ENCODE data around the gene NUDT1.

Gene NUDT1

GRCh38 chr7:2269089-2269990 lies 27.3 kb downstream of the NUDT1 start:
- peak; percentile 29 for DNase-seq (ENCODE audit: low read depth, low spot score)

- no peak for DNase-seq (ENCODE audit: low read depth, low spot score)
These were observed 28.0 kb downstream of the NUDT1 start for GRCh38 chr7:2269991-2270460.

GRCh38 chr7:2270495-2270894 lies 28.5 kb downstream of the NUDT1 start:
- DNase-seq (ENCODE audit: low read depth, low spot score), result no peak

- DNase-seq (ENCODE audit: low read depth, low spot score), result no peak
These were observed 29.4 kb downstream of the NUDT1 start for GRCh38 chr7:2271273-2272026.

- DNase-seq (ENCODE audit: low read depth, low spot score), result no peak
These were observed 30.0 kb downstream of the NUDT1 start for GRCh38 chr7:2272031-2272430.

- DNase-seq (ENCODE audit: low read depth, low spot score), result no peak
These were observed 31.8 kb downstream of the NUDT1 start for GRCh38 chr7:2273866-2274265.

GRCh38 chr7:2274666-2275065 lies 32.6 kb downstream of the NUDT1 start:
- no peak for DNase-seq (ENCODE audit: low read depth, low spot score)

- DNase-seq (ENCODE audit: low read depth, low spot score), result no peak
These were observed 33.1 kb downstream of the NUDT1 start for GRCh38 chr7:2275101-2275500.

GRCh38 chr7:2276107-2276506 lies 34.1 kb downstream of the NUDT1 start:
- no peak for DNase-seq (ENCODE audit: low read depth, low spot score)

GRCh38 chr7:2278026-2278425 lies 36.0 kb downstream of the NUDT1 start:
- DNase-seq (ENCODE audit: low read depth, low spot score), result no peak

GRCh38 chr7:2279896-2280295 lies 37.9 kb downstream of the NUDT1 start:
- DNase-seq (ENCODE audit: low read depth, low spot score), result no peak

- DNase-seq (ENCODE audit: low read depth, low spot score), result no peak
These were observed 38.4 kb downstream of the NUDT1 start for GRCh38 chr7:2280424-2280823.

GRCh38 chr7:2281541-2281940 lies 39.5 kb downstream of the NUDT1 start:
- peak; percentile 13 for DNase-seq (ENCODE audit: low read depth, low spot score)

- DNase-seq (ENCODE audit: low read depth, low spot score), result no peak
These were observed 40.2 kb downstream of the NUDT1 start for GRCh38 chr7:2282185-2282751.

- no peak for DNase-seq (ENCODE audit: low read depth, low spot score)
These were observed 41.0 kb downstream of the NUDT1 start for GRCh38 chr7:2283074-2283473.

GRCh38 chr7:2287745-2288144 lies 45.7 kb downstream of the NUDT1 start:
- no peak for DNase-seq (ENCODE audit: low read depth, low spot score)

GRCh38 chr7:2288503-2288902 lies 46.5 kb downstream of the NUDT1 start:
- DNase-seq (ENCODE audit: low read depth, low spot score), result no peak

GRCh38 chr7:2289111-2289586 lies 47.1 kb downstream of the NUDT1 start:
- DNase-seq (ENCODE audit: low read depth, low spot score), result no peak

GRCh38 chr7:2289621-2290020 lies 47.6 kb downstream of the NUDT1 start:
- DNase-seq (ENCODE audit: low read depth, low spot score), result no peak

GRCh38 chr7:2290877-2291276 lies 48.9 kb downstream of the NUDT1 start:
- no peak for DNase-seq (ENCODE audit: low read depth, low spot score)

GRCh38 chr7:2295936-2296620 lies 54.1 kb downstream of the NUDT1 start:
- no peak for DNase-seq (ENCODE audit: low read depth, low spot score)

- no peak for DNase-seq (ENCODE audit: low read depth, low spot score)
These were observed 54.8 kb downstream of the NUDT1 start for GRCh38 chr7:2296832-2297231.

Measured in smooth muscle cell of the brain vasculature (primary cell).